ENCODE results near the gene NTN4. TPM values are rescaled to one million over a fixed set of nuclear protein-coding genes. Genes with fewer than 3 reads are reported as not detected.

Gene NTN4
- total and polyA plus RNA-seq, 4 donors, result 22.1 to 72.4 (median 53.5) TPM

DNA sequence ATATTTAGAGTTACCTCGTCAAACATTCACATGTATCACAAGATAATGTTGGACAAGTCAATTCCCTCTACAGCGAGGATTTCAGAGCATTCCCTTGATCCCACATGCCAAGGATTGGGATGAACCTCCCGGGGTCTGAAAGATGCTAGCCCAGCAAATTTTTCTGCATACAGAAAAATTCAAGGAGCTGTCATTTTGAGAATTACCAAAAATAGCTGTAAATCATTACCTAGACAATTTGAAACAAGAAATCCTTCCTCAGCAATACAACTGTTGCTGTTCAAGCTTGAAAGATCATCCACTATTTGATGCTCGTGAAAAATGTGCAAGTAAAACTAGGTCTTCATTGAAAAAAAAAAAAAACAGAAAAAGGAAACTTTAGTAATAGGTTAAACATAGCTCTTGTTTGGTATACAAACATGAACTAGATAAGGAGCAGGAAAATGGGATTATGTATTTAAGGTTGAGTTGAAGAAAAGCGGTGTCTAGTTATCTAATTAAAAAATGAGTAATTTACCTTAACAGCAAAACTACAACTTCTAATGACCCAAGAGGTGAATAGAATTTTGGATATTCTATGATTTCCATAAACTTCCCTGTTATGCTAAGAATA is 73.1 kb downstream of the NTN4 start:
- no peak for ATAC-seq (ENCODE audit: insufficient read depth, low FRiP score)
- Histone ChIP-seq H3K4me3 (no peak overlapping the region), H3K27me3 (ENCODE audit: control insufficient read depth in 3 of 3, insufficient read depth in 3 of 3, low read length in 2 of 3) (no peaks in the 10 kb centered on the region)

GRCh38 chr12:95715177-95715576 is 75.4 kb downstream of the NTN4 start:
- no peaks in the 10 kb centered on the region for H3K27me3 ChIP-seq (ENCODE audit: control insufficient read depth in 3 of 3, insufficient read depth in 3 of 3, low read length in 2 of 3)
- H3K4me3 ChIP-seq, result no peak overlapping the region
- H3K9ac ChIP-seq (ENCODE audit: insufficient read depth in 1 of 2, low read length in 2 of 2), result no peak overlapping the region
- DNase-seq (no peak), ATAC-seq (ENCODE audit: insufficient read depth, low FRiP score) (no peak)
- H3K36me3 ChIP-seq (ENCODE audit: control insufficient read depth in 4 of 4, insufficient read depth in 4 of 4, low read length in 4 of 4), result peaks cover 0 to 2% (median 1%) of the 10 kb centered on the region in 4 donors
- H3K4me1 ChIP-seq (ENCODE audit: control insufficient read depth in 5 of 5, insufficient read depth in 5 of 5, low read length in 5 of 5), result peaks cover 0 to 2% (median 0%) of the 10 kb centered on the region in 5 donors
- H3K9me3 ChIP-seq (ENCODE audit: control insufficient read depth in 4 of 4, insufficient read depth in 3 of 4, low read length in 3 of 4), result no peaks in the 10 kb centered on the region
- TF ChIP-seq CTCF (IDR thresholded peaks at IDR 0.05; ENCODE audit: control extremely low read depth, extremely low read depth), result no peak
- no peak overlapping the region for H3K27ac ChIP-seq (ENCODE audit: low read depth in 1 of 2, low read length in 1 of 2)
- 91 to 99% methylated on average over 1 of the region's 1 CpG for WGBS, 2 donors

More for the DNA sequence above, 73.1 kb downstream of the NTN4 start:
- TF ChIP-seq CTCF (IDR thresholded peaks at IDR 0.05; ENCODE audit: control extremely low read depth, extremely low read depth), result no peak
- Histone ChIP-seq H3K36me3 (ENCODE audit: control insufficient read depth in 4 of 4, insufficient read depth in 4 of 4, low read length in 4 of 4) (peaks cover 0 to 2% (median 0%) of the 10 kb centered on the region in 4 donors), H3K9ac (ENCODE audit: insufficient read depth in 1 of 2, low read length in 2 of 2) (no peak overlapping the region), H3K4me1 (ENCODE audit: control insufficient read depth in 5 of 5, insufficient read depth in 5 of 5, low read length in 5 of 5) (peaks cover 0 to 2% (median 0%) of the 10 kb centered on the region in 5 donors), H3K9me3 (ENCODE audit: control insufficient read depth in 4 of 4, insufficient read depth in 3 of 4, low read length in 3 of 4) (no peaks in the 10 kb centered on the region), H3K27ac (ENCODE audit: low read depth in 1 of 2, low read length in 1 of 2) (no peak overlapping the region)
- 83 to 91% methylated on average over 5 of the region's 5 CpGs for WGBS, 2 donors
- DNase-seq, result no peak

DNA sequence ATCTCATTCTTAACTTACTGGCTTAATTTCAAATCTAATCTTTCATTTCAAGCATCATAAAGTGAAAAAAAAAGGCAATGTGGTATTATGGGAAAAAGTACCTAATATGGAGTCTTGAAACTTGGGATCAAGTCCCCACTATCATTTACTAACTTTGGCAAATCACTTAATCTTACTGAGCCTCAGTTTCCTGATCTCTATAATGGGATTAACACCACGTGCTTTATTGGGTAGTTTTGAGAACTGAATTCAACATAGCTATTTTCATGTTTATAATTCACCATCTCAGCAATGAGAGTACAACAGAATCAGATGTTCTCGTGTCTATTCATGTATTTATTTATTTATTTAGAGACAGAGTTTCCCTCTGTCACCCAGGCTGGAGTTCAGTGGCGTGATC is 78.3 kb downstream of the NTN4 start:
- no peaks in the 10 kb centered on the region for H3K4me1 ChIP-seq (ENCODE audit: control insufficient read depth in 5 of 5, insufficient read depth in 5 of 5, low read length in 5 of 5)
- H3K4me3 ChIP-seq, result no peak overlapping the region
- ATAC-seq (ENCODE audit: insufficient read depth, low FRiP score) (no peak), DNase-seq (no peak)
- no peak for TF ChIP-seq CTCF (IDR thresholded peaks at IDR 0.05; ENCODE audit: control extremely low read depth, extremely low read depth)
- no peaks in the 10 kb centered on the region for H3K9me3 ChIP-seq (ENCODE audit: control insufficient read depth in 4 of 4, insufficient read depth in 3 of 4, low read length in 3 of 4)
- no peak overlapping the region for H3K27ac ChIP-seq (ENCODE audit: low read depth in 1 of 2, low read length in 1 of 2)
- no peak overlapping the region for H3K9ac ChIP-seq (ENCODE audit: insufficient read depth in 1 of 2, low read length in 2 of 2)
- H3K27me3 ChIP-seq (ENCODE audit: control insufficient read depth in 3 of 3, insufficient read depth in 3 of 3, low read length in 2 of 3), result no peaks in the 10 kb centered on the region
- H3K36me3 ChIP-seq (ENCODE audit: control insufficient read depth in 4 of 4, insufficient read depth in 4 of 4, low read length in 4 of 4), result peaks cover 0 to 2% (median 1%) of the 10 kb centered on the region in 4 donors
- 91 to 92% methylated on average over 3 of the region's 3 CpGs for WGBS, 2 donors

- Histone ChIP-seq H3K9me3 (ENCODE audit: control insufficient read depth in 4 of 4, insufficient read depth in 3 of 4, low read length in 3 of 4) (no peaks in the 10 kb centered on the region), H3K27me3 (ENCODE audit: control insufficient read depth in 3 of 3, insufficient read depth in 3 of 3, low read length in 2 of 3) (no peaks in the 10 kb centered on the region), H3K9ac (ENCODE audit: insufficient read depth in 1 of 2, low read length in 2 of 2) (no peak overlapping the region), H3K27ac (ENCODE audit: low read depth in 1 of 2, low read length in 1 of 2) (no peak overlapping the region), H3K36me3 (ENCODE audit: control insufficient read depth in 4 of 4, insufficient read depth in 4 of 4, low read length in 4 of 4) (peaks cover 0 to 2% (median 0%) of the 10 kb centered on the region in 4 donors), H3K4me1 (ENCODE audit: control insufficient read depth in 5 of 5, insufficient read depth in 5 of 5, low read length in 5 of 5) (peaks cover 0 to 3% (median 0%) of the 10 kb centered on the region in 5 donors), H3K4me3 (no peak overlapping the region)
- WGBS, 2 donors, result 93 to 95% methylated on average over 8 of the region's 8 CpGs
- TF ChIP-seq CTCF (IDR thresholded peaks at IDR 0.05; ENCODE audit: control extremely low read depth, extremely low read depth), result no peak
- no peak for ATAC-seq (ENCODE audit: insufficient read depth, low FRiP score)
- no peak for DNase-seq
Measured at GRCh38 chr12:95710386-95710785, 80.2 kb downstream of the NTN4 start.
